HL-60/S4 treated with phorbol 12-myristate 13-acetate at 8.2 ng/mL for 4 days and 3 days (cell line): ENCODE measurements around the gene SIPA1.

Experiments used
- in situ Hi-C: fragments of 300-500 bp; cut with MboI; formaldehyde crosslinking; loops from 2 replicates; pipeline ENCODE4 v1.15.0; 2022; ENCODE audit warnings: low sequenced_read_pairs

The SIPA1 gene

GRCh38 chr11:65699306-65699705, 61.4 kb downstream of the SIPA1 start:
- in situ Hi-C loops, result no loop called here

GRCh38 chr11:65700399-65700798, 62.5 kb downstream of the SIPA1 start:
- in situ Hi-C loops, result loop anchor here (25.0 kb wide), 2 partner anchors 112 to 287 kb away; no protein-coding TSS in a partner anchor
